ENCODE measurements around the gene GPR151.

- TF ChIP-seq, protein P1, sequence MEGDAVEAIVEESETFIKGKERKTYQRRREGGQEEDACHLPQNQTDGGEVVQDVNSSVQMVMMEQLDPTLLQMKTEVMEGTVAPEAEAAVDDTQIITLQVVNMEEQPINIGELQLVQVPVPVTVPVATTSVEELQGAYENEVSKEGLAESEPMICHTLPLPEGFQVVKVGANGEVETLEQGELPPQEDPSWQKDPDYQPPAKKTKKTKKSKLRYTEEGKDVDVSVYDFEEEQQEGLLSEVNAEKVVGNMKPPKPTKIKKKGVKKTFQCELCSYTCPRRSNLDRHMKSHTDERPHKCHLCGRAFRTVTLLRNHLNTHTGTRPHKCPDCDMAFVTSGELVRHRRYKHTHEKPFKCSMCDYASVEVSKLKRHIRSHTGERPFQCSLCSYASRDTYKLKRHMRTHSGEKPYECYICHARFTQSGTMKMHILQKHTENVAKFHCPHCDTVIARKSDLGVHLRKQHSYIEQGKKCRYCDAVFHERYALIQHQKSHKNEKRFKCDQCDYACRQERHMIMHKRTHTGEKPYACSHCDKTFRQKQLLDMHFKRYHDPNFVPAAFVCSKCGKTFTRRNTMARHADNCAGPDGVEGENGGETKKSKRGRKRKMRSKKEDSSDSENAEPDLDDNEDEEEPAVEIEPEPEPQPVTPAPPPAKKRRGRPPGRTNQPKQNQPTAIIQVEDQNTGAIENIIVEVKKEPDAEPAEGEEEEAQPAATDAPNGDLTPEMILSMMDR (conservative IDR thresholded peaks at IDR 0.05; ENCODE audit: low read length) = peak; percentile 93
- no peak for TF ChIP-seq EZH2phosphoT487 (IDR thresholded peaks at IDR 0.05; ENCODE audit: borderline replicate concordance, low read depth, low read length)
Observed at GRCh38 chr5:146541958-146542849, 26.2 kb upstream of the GPR151 start.

Measured in OCI-LY7 (cell line).